ENCODE results near the gene PARVG.

The PARVG gene

DNA sequence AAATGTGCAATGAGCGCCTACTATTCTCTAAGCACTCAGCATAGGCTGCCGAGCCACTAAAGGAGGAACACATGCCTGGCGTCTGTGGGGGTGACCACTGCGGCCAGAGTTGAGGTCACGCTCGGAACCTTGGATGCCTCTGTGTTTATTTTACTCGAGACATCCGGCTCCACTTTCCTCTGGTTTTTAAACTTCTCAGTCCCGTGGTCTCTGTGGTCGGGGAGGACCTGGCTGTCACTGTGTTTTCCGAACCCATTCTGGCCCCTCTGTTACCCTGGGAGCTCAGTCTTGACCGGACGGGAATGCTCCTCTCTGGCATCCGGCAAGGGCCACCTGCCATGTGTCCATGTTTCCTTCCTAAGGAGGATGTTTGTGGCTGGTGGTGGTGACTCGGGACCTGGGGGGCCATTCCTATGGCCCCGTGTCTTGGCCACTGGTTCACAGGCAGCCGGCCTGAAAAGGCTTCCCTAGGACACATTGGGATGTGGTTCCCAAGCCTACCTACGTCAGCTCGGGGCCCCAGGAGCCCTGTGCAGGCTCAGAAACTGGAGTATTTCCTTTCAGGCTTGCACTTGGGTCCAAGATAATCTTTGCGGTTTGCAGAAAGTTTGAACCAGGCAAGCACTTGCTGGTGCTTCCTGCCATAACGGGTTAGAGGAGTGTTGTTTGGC lies 46.7 kb upstream of the PARVG start:
- H3K4me3 ChIP-seq (ENCODE audit: low read depth, low read length) = no peak overlapping the region
- DNase-seq (ENCODE audit: low read depth) = no peak
- TF ChIP-seq MYC (IDR thresholded peaks at IDR 0.05; ENCODE audit: low read depth, low read length) = no peak
- no peak for TF ChIP-seq POLR2A (IDR thresholded peaks at IDR 0.05; ENCODE audit: extremely low read depth, insufficient read length)
- TF ChIP-seq MAX (IDR thresholded peaks at IDR 0.05; ENCODE audit: low read depth, low read length) = no peak
- TF ChIP-seq CTCF (IDR thresholded peaks at IDR 0.05; ENCODE audit: low read depth, low read length) = no peak

DNA sequence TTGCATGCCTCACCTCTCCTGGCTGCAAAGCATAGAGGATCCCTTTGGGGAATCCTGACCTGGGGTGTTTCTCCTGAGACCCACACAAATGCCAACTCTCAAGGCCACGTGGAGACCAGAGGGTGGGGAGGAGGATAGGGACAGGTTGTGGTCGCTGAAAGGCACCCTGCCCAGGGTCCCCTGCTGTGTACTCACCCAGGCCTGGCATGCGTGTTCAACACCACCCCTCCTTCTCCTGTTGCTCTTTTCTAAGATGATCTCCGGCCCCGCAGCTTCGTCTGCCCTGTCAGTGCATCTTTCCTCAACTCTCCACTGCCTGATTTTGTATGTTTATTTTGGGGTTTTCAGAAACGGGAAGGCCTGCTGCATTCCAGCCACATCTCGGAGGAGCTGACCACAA lies 44.6 kb upstream of the PARVG start:
- TF ChIP-seq MAX (IDR thresholded peaks at IDR 0.05; ENCODE audit: low read depth, low read length) (no peak), POLR2A (IDR thresholded peaks at IDR 0.05; ENCODE audit: extremely low read depth, insufficient read length) (no peak), CTCF (IDR thresholded peaks at IDR 0.05; ENCODE audit: low read depth, low read length) (no peak), MYC (IDR thresholded peaks at IDR 0.05; ENCODE audit: low read depth, low read length) (no peak)
- H3K4me3 ChIP-seq (ENCODE audit: low read depth, low read length) = no peak overlapping the region
- no peak for DNase-seq (ENCODE audit: low read depth)

GRCh38 chr22:44136786-44137185 lies 43.9 kb upstream of the PARVG start:
- TF ChIP-seq CTCF (IDR thresholded peaks at IDR 0.05; ENCODE audit: low read depth, low read length) (no peak), POLR2A (IDR thresholded peaks at IDR 0.05; ENCODE audit: extremely low read depth, insufficient read length) (no peak), MYC (IDR thresholded peaks at IDR 0.05; ENCODE audit: low read depth, low read length) (no peak), MAX (IDR thresholded peaks at IDR 0.05; ENCODE audit: low read depth, low read length) (no peak)
- no peak for DNase-seq (ENCODE audit: low read depth)
- H3K4me3 ChIP-seq (ENCODE audit: low read depth, low read length) = no peak overlapping the region

DNA sequence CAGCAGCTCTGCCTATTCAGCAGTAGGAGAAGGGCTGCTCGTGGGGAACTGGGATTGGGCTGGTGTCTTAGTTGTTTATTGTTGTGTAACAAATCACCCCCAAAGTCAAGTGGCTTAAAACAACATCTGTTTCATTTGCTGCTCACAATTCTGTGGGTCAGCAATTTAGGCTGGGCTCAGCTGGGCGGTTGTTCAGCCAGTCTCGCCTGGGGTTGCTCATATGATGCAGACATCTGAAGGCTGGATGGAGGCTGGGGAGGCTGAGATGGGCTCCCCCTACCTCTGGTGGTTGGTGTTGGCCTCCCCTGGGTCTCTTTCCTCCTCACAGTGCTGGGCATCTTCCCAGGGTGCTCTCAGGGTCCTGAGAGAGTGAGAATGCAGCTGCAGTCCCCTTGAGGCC lies 43.3 kb upstream of the PARVG start:
- TF ChIP-seq MAX (IDR thresholded peaks at IDR 0.05; ENCODE audit: low read depth, low read length) (no peak), POLR2A (IDR thresholded peaks at IDR 0.05; ENCODE audit: extremely low read depth, insufficient read length) (no peak), CTCF (IDR thresholded peaks at IDR 0.05; ENCODE audit: low read depth, low read length) (no peak), MYC (IDR thresholded peaks at IDR 0.05; ENCODE audit: low read depth, low read length) (no peak)
- no peak overlapping the region for H3K4me3 ChIP-seq (ENCODE audit: low read depth, low read length)
- DNase-seq (ENCODE audit: low read depth) = no peak

DNA sequence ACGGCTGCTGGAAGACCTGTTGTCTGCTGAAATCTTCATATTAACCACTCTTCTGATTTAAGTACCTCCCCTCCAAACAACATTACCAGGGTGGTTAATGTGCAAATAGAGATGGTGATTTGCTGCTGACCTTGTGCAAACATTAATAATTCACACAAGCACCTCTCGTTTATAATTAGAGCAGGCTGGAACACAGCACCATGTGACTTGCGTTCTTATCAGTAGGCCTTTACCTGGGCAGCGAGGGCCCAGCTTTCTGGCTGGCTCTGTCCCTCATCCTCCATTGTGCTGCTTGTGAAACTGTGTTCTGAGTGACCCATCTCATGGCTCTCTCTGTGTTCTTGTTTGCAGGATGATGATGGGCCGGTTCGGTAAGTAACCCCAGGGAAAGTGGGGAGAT lies 41.0 kb upstream of the PARVG start:
- no peak for DNase-seq (ENCODE audit: low read depth)
- H3K4me3 ChIP-seq (ENCODE audit: low read depth, low read length) = no peak overlapping the region
- TF ChIP-seq CTCF (IDR thresholded peaks at IDR 0.05; ENCODE audit: low read depth, low read length) (no peak), POLR2A (IDR thresholded peaks at IDR 0.05; ENCODE audit: extremely low read depth, insufficient read length) (no peak), MAX (IDR thresholded peaks at IDR 0.05; ENCODE audit: low read depth, low read length) (no peak), MYC (IDR thresholded peaks at IDR 0.05; ENCODE audit: low read depth, low read length) (no peak)

Data from NB4 (cell line).